HepG2 (cell line): ENCODE measurements around the gene GPR183. TPM values are rescaled to one million over a fixed set of nuclear protein-coding genes. Genes with fewer than 3 reads are reported as not detected.

ENCODE experiments used
- ATAC-seq: fragments of 200-7000 bp; cut with Tn5 transposase; 3 replicates; pipeline ENCODE4 v1.9.1; 2020; ENCODE audit warnings: mild to moderate bottlenecking, moderate library complexity
- BruUV-seq: library from RNA; stranded (reverse); fragments of 400-500 nt; replicated peaks from 2 replicates; lab custom pipeline; 2021; lab: Mats Ljungman, UMichigan
- CTCF ChIA-PET: fragments of 300-600 bp; formaldehyde crosslinking; extraction: SDS; loops from one replicate; lab custom pipeline; 2021; ENCODE audit warnings: low total read pairs, inconsistent platforms, low intra/inter-chr PET ratio; lab: Yijun Ruan, JAX
- POLR2A ChIA-PET: fragments of 350-600 bp; sonication (Branson Sonifier 250); formaldehyde crosslinking; loops from one replicate; lab custom pipeline; 2020; ENCODE audit warnings: antibody characterized with exemption, inconsistent platforms; lab: Yijun Ruan, JAX
- DNase-seq: peaks from one replicate; pipeline ENCODE4 v3.0.0-alpha.2; 2015; ENCODE audit warnings: low spot score
- FAIRE-seq: peaks from 3 replicates; lab custom pipeline; 2011; peaks lifted over from hg19 to GRCh38; lab: Jason Lieb, UNC
- H2AFZ ChIP-seq: one replicate; pipeline ENCODE4 v1.6.1; 2011; ENCODE audit warnings: low read length, inconsistent platforms
- H3K27ac ChIP-seq: fragments of 300-600 bp; 3 replicates; pipeline ENCODE4 v1.8.0; 2011; ENCODE audit warnings: mixed run types, mild to moderate bottlenecking, mixed read lengths, low read length, inconsistent platforms; ENCODE audit not compliant: insufficient read depth; ENCODE audit errors: extremely low read length
- H3K27me3 ChIP-seq, 2 experiments: fragments of 200-600 bp in 1 of 2; 2 replicates in 1 of 2; 3 replicates in 1 of 2; pipeline versions ENCODE4 v1.6.0 to v1.8.0; 2011; ENCODE audit warnings: low read length in 2 of 2, mild to moderate bottlenecking in 2 of 2, moderate library complexity in 2 of 2, inconsistent platforms in 1 of 2; ENCODE audit not compliant: insufficient read depth in 2 of 2, control insufficient read depth in 1 of 2
- H3K36me3 ChIP-seq, 2 experiments: fragments of 200-600 bp in 1 of 2; replicated peaks in 1 of 2; 2 replicates in 1 of 2; 3 replicates in 1 of 2; pipeline versions ENCODE4 v1.5.1 to v1.8.0; 2011; ENCODE audit warnings: low read length in 2 of 2, inconsistent platforms in 1 of 2; ENCODE audit not compliant: insufficient read depth in 2 of 2, control insufficient read depth in 1 of 2
- H3K4me1 ChIP-seq: 2 replicates; pipeline ENCODE4 v1.5.1; 2012; ENCODE audit warnings: low read length, inconsistent platforms; ENCODE audit not compliant: insufficient read depth
- H3K4me2 ChIP-seq: 2 replicates; pipeline ENCODE4 v1.6.0; 2011; ENCODE audit warnings: low read depth, low read length, inconsistent platforms
- H3K4me3 ChIP-seq, 3 experiments: fragments of 200-600 bp in 1 of 3; sonication (generic), shearing (Covaris generic) in 1 of 3; replicated peaks in 1 of 3; 2 replicates each; pipeline ENCODE4 v1.5.1; 2011 to 2016; ENCODE audit warnings: low read length in 3 of 3, inconsistent platforms in 2 of 3, low read depth in 2 of 3, mild to moderate bottlenecking in 2 of 3, control low read depth in 1 of 3, mixed read lengths in 1 of 3; ENCODE audit not compliant: insufficient read depth in 1 of 3
- H3K79me2 ChIP-seq: one replicate; pipeline ENCODE4 v1.6.1; 2011; ENCODE audit warnings: low read length, inconsistent platforms; ENCODE audit not compliant: insufficient read depth
- H3K9ac ChIP-seq: 2 replicates; pipeline ENCODE4 v1.6.0; 2011; ENCODE audit warnings: mild to moderate bottlenecking, low read depth, low read length, inconsistent platforms; ENCODE audit not compliant: insufficient read depth
- H3K9me3 ChIP-seq: 2 replicates; pipeline ENCODE4 v1.5.1; 2012; ENCODE audit warnings: mild to moderate bottlenecking, low read length
- H4K20me1 ChIP-seq: 2 replicates; pipeline ENCODE4 v1.6.0; 2011; ENCODE audit warnings: inconsistent platforms, mild to moderate bottlenecking, low read length, moderate library complexity; ENCODE audit not compliant: insufficient read depth
- BCL6 ChIP-seq: IDR thresholded peaks from 2 replicates; pipeline ENCODE4 v1.6.1; 2016; ENCODE audit warnings: missing genetic modification reagents, missing compliant biosample characterization
- ELF1 ChIP-seq: sonication (generic); formaldehyde crosslinking; IDR thresholded peaks from 2 replicates; pipeline ENCODE4 v1.4.0; 2020; ENCODE audit warnings: missing genetic modification reagents
- ETV5 ChIP-seq: IDR thresholded peaks from 2 replicates; pipeline ENCODE4 v1.6.1; 2018; ENCODE audit warnings: missing biosample characterization, missing genetic modification reagents, inconsistent platforms, borderline replicate concordance
- KLF12 ChIP-seq: sonication (generic); formaldehyde crosslinking; IDR thresholded peaks from 2 replicates; pipeline ENCODE4 v1.4.0; 2020; ENCODE audit warnings: missing genetic modification reagents, borderline replicate concordance
- MED8 ChIP-seq: sonication (generic); formaldehyde crosslinking; IDR thresholded peaks from 2 replicates; pipeline ENCODE4 v1.8.1; 2023; ENCODE audit warnings: mild to moderate bottlenecking, missing genetic modification reagents; ENCODE audit not compliant: insufficient replicate concordance
- MIER3 ChIP-seq: IDR thresholded peaks from 2 replicates; pipeline ENCODE4 v1.6.1; 2016; ENCODE audit warnings: missing compliant biosample characterization, borderline replicate concordance
- MYC ChIP-seq: sonication (generic); formaldehyde crosslinking; IDR thresholded peaks from 2 replicates; pipeline ENCODE4 v1.9.0; 2021; ENCODE audit warnings: missing genetic modification reagents, borderline replicate concordance
- NCOA2 ChIP-seq: sonication (generic); formaldehyde crosslinking; IDR thresholded peaks from 2 replicates; pipeline ENCODE4 v1.8.0; 2022; ENCODE audit warnings: inconsistent platforms
- NFATC3 ChIP-seq: sonication (generic); formaldehyde crosslinking; IDR thresholded peaks from 2 replicates; pipeline ENCODE4 v1.5.1; 2020; ENCODE audit warnings: mild to moderate bottlenecking, missing genetic modification reagents
- NFRKB ChIP-seq: fragments of 450-650 bp; IDR thresholded peaks from 2 replicates; pipeline ENCODE4 v1.6.1; 2017
- SMC3 ChIP-seq: IDR thresholded peaks from 2 replicates; pipeline ENCODE4 v1.6.1; 2011; ENCODE audit warnings: low read length, improper control_type of control experiment
- TGIF2 ChIP-seq: IDR thresholded peaks from 2 replicates; pipeline ENCODE4 v1.6.1; 2016; ENCODE audit warnings: control low read depth, missing compliant biosample characterization
- ZMAT5 ChIP-seq: sonication (generic); formaldehyde crosslinking; IDR thresholded peaks from 2 replicates; pipeline ENCODE4 v1.5.0; 2020; ENCODE audit warnings: mild to moderate bottlenecking, low read depth, missing genetic modification reagents, borderline replicate concordance
- ZNF17 ChIP-seq: sonication (generic); formaldehyde crosslinking; IDR thresholded peaks from 2 replicates; pipeline ENCODE4 v1.5.0; 2020; ENCODE audit warnings: mild to moderate bottlenecking, missing genetic modification reagents
- ZNF263 ChIP-seq: sonication (generic); formaldehyde crosslinking; IDR thresholded peaks from 2 replicates; pipeline ENCODE4 v1.4.0; 2020; ENCODE audit warnings: missing genetic modification reagents
- ZNF367 ChIP-seq: sonication (generic); formaldehyde crosslinking; IDR thresholded peaks from 2 replicates; pipeline ENCODE4 v1.4.0; 2020; ENCODE audit warnings: missing genetic modification reagents, borderline replicate concordance
- ZSCAN12 ChIP-seq: sonication (generic); formaldehyde crosslinking; IDR thresholded peaks from 2 replicates; pipeline ENCODE4 v1.9.0; 2021; ENCODE audit warnings: mild to moderate bottlenecking, missing genetic modification reagents
- WGBS: methylation state at CpG from one replicate; pipeline ENCODE4 v1.1.6; 2017; ENCODE audit warnings: low lambda C conversion rate; 5-methylcytosine and 5-hydroxymethylcytosine counted together
- in situ Hi-C: cut with HindIII; loops from 2 replicates; pipeline ENCODE4 v1.10.0; 2017; ENCODE audit warnings: low pct_unique_long_range_greater_than_20kb; ENCODE audit not compliant: extremely low pct_ligation_motif_present
- intact Hi-C: fragments of 100-400 bp; cut with micrococcal nuclease; formaldehyde crosslinking; loops from one replicate; pipeline ENCODE4 v1.10.0; 2022; ENCODE audit not compliant: unreplicated experiment
- polyA plus RNA-seq, 8 experiments: library from polyadenylated mRNA; depleted of rRNA in 3 of 8; stranded (reverse) in 7 of 8; unstranded in 1 of 8; fragments of >200 nt; fragmentation: Illumina TruSeq in 4 of 8; extraction: Trizol in 4 of 8; gene quantifications; 2 replicates each; pipeline versions ENCODE4 v1.2.1 to v1.2.3, GENCODE V29; 2011 to 2016; ENCODE audit warnings: low read depth in 4 of 8, missing spikeins in 1 of 8, mixed read lengths in 1 of 8; ENCODE audit not compliant: insufficient read depth in 1 of 8
- total RNA-seq, 5 experiments: library from RNA; depleted of rRNA; stranded (reverse); fragments of >200 nt; fragmentation: Illumina TruSeq; extraction: Trizol; gene quantifications; 2 replicates each; pipeline ENCODE4 v1.2.3, GENCODE V29; 2016; ENCODE audit warnings: low read depth in 1 of 5
- TF ChIP-seq, protein P1 (sequence below): sonication (generic); formaldehyde crosslinking; IDR thresholded peaks from 2 replicates; pipeline ENCODE4 v1.5.1; 2020; ENCODE audit warnings: mild to moderate bottlenecking, missing genetic modification reagents, moderate library complexity
- TF ChIP-seq, protein P2 (sequence below): sonication (generic); formaldehyde crosslinking; IDR thresholded peaks from 2 replicates; pipeline ENCODE4 v1.4.0; 2020; ENCODE audit warnings: missing genetic modification reagents, low read depth, mild to moderate bottlenecking, borderline replicate concordance
- TF ChIP-seq, protein P3 (sequence below): sonication (generic); formaldehyde crosslinking; IDR thresholded peaks from 2 replicates; pipeline ENCODE4 v1.8.0; 2022; ENCODE audit warnings: mild to moderate bottlenecking, missing genetic modification reagents

The GPR183 gene
- total and polyA plus RNA-seq, 2 of the 13 experiments (the other 11 are each of a cell fraction or from before 2014, with no cell fraction given), result not detected

GRCh38 chr13:99327761-99328160 lies 20.6 kb upstream of the GPR183 start:
- no peaks in the 10 kb centered on the region for H3K27me3 ChIP-seq
- WGBS, result 89% methylated on average over 2 of the region's 2 CpGs
- peaks cover 0 to 10% of the 10 kb centered on the region in 2 experiments; a peak in 4 of 5 replicates for H3K36me3 ChIP-seq
- POLR2A ChIA-PET, result no interaction called here
- no peak for FAIRE-seq
- CTCF ChIA-PET, result no interaction called here
- no peak overlapping the region for H3K9ac ChIP-seq
- no TSS peak for BruUV-seq
- H3K4me3 ChIP-seq, result no peak overlapping the region
- DNase-seq, result no peak
- no peak for ATAC-seq
- intact Hi-C loops, result no loop called here
- in situ Hi-C loops, result no loop called here
- TF ChIP-seq ZNF263 (CRISPR knock-in tag) (no peak), TGIF2 (CRISPR knock-in tag) (no peak), ZNF367 (CRISPR knock-in tag) (no peak), NFATC3 (CRISPR knock-in tag) (no peak), MYC (CRISPR knock-in tag) (no peak), ZMAT5 (no peak), ZNF17 (CRISPR knock-in tag) (no peak), ELF1 (CRISPR knock-in tag) (no peak), BCL6 (CRISPR knock-in tag) (no peak), NFRKB (no peak), MED8 (no peak), MIER3 (CRISPR knock-in tag) (no peak), ETV5 (CRISPR knock-in tag) (no peak), KLF12 (CRISPR knock-in tag) (no peak), ZSCAN12 (CRISPR knock-in tag) (no peak), SMC3 (no peak), NCOA2 (no peak)
- TF ChIP-seq, protein P1, sequence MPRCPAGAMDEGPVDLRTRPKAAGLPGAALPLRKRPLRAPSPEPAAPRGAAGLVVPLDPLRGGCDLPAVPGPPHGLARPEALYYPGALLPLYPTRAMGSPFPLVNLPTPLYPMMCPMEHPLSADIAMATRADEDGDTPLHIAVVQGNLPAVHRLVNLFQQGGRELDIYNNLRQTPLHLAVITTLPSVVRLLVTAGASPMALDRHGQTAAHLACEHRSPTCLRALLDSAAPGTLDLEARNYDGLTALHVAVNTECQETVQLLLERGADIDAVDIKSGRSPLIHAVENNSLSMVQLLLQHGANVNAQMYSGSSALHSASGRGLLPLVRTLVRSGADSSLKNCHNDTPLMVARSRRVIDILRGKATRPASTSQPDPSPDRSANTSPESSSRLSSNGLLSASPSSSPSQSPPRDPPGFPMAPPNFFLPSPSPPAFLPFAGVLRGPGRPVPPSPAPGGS (CRISPR knock-in tag), result no peak
- TF ChIP-seq, protein P2, sequence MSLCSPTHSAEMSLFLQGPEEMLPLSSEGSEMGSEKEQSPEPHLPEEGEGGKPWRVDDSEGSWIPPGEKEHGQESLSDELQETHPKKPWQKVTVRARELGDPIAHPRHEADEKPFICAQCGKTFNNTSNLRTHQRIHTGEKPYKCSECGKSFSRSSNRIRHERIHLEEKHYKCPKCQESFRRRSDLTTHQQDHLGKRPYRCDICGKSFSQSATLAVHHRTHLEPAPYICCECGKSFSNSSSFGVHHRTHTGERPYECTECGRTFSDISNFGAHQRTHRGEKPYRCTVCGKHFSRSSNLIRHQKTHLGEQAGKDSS (CRISPR knock-in tag), result no peak
- TF ChIP-seq, protein P3, sequence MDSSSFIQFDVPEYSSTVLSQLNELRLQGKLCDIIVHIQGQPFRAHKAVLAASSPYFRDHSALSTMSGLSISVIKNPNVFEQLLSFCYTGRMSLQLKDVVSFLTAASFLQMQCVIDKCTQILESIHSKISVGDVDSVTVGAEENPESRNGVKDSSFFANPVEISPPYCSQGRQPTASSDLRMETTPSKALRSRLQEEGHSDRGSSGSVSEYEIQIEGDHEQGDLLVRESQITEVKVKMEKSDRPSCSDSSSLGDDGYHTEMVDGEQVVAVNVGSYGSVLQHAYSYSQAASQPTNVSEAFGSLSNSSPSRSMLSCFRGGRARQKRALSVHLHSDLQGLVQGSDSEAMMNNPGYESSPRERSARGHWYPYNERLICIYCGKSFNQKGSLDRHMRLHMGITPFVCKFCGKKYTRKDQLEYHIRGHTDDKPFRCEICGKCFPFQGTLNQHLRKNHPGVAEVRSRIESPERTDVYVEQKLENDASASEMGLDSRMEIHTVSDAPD (CRISPR knock-in tag), result no peak
- H4K20me1 ChIP-seq, result no peaks in the 10 kb centered on the region
- H3K9me3 ChIP-seq, result no peaks in the 10 kb centered on the region
- H3K4me2 ChIP-seq, result no peak overlapping the region
- no peak overlapping the region for H2AFZ ChIP-seq
- no peaks in the 10 kb centered on the region for H3K79me2 ChIP-seq
- no peak overlapping the region for H3K27ac ChIP-seq
- peaks cover 14% of the 10 kb centered on the region for H3K4me1 ChIP-seq
